Lower lobe of right lung (tissue), 2 donors: ENCODE data around the gene SMPDL3B. TPM values are rescaled to one million over a fixed set of nuclear protein-coding genes. Genes with fewer than 3 reads are reported as not detected.

Source experiments
- ATAC-seq, 2 donors: fragments of 200-7000 bp; cut with Tn5 transposase; one replicate each; pipeline ENCODE4 v1.9.1; 2020 to 2022; ENCODE audit warnings: mild to moderate bottlenecking in 2 of 2, moderate library complexity in 2 of 2
- DNase-seq: peaks from one replicate; pipeline ENCODE4 v3.0.0-alpha.2; 2020
- H3K27ac ChIP-seq: fragments of 200-600 bp; one replicate; pipeline ENCODE4 v1.8.0; 2022
- H3K27me3 ChIP-seq: fragments of 200-600 bp; one replicate; pipeline ENCODE4 v1.8.0; 2022; ENCODE audit warnings: low read depth
- H3K36me3 ChIP-seq: fragments of 200-600 bp; one replicate; pipeline ENCODE4 v1.8.0; 2022; ENCODE audit warnings: mild to moderate bottlenecking
- H3K4me1 ChIP-seq: fragments of 200-600 bp; one replicate; pipeline ENCODE4 v1.8.0; 2022
- H3K4me3 ChIP-seq: fragments of 200-600 bp; one replicate; pipeline ENCODE4 v1.8.0; 2022; ENCODE audit warnings: mild to moderate bottlenecking
- H3K9me3 ChIP-seq: fragments of 200-600 bp; one replicate; pipeline ENCODE4 v1.8.0; 2022
- CTCF ChIP-seq: fragments of 200-600 bp; IDR thresholded peaks from one replicate; pipeline ENCODE4 v1.8.0; 2022; ENCODE audit warnings: antibody characterized with exemption, mild to moderate bottlenecking
- intact Hi-C: fragments of 100-400 bp; cut with DNase I; formaldehyde crosslinking; loops from one replicate; pipeline ENCODE4 v1.11.0; 2022
- total RNA-seq: library from RNA; stranded (reverse); fragmentation: NEBNext Ultra II Directional; extraction: Animal tissue kit (Norgen Biotek cat#: 25700); gene quantifications from one replicate; pipeline ENCODE4 v1.2.1, GENCODE V29; 2021
- donor health status: DM: no; HTN: yes; CAD: no; lungs with severe emphysema.

Gene SMPDL3B
- total RNA-seq, 1 donor from 2014 or later: 15.4 TPM

DNA sequence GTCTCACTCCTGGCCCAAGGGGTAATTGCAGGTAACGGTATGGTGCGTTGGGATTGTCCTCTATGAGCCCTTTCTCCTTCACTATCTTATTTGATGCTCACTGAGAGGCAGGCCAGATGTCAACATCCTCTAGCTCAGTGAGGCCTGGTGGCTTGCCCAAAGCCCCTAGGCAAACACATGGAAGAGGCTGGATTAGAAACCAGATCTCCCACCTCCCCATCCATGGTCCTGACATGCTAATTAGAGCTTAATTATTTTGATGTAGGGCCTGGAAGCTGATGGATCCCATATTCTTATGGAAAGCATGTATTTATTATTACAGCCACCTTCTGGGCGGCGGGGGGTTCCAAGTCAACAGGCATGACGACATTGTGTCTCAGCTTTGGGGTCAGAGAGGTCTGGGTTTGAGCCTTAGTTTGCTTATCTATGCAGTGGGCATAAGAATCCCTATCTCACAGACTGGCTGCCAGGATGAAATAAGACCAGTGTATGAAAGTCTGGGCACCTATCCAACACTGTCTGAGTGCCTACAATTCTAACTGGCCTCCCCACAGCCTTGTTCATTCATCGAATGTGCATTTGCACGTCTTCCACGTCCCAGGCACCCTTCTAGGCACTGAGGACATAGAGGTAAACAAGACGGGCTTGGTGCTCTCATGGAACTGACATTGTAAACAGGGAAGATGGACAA lies 6.2 kb downstream of the SMPDL3B start:
- Histone ChIP-seq H3K4me3 (no peak overlapping the region), H3K36me3 (no peaks in the 10 kb centered on the region), H3K9me3 (no peaks in the 10 kb centered on the region), H3K27me3 (no peaks in the 10 kb centered on the region), H3K4me1 (peaks cover 28% of the 10 kb centered on the region), H3K27ac (no peak overlapping the region)
- no peak for TF ChIP-seq CTCF
- ATAC-seq (no peak), DNase-seq (no peak)
- intact Hi-C loops: no loop called here

GRCh38 chr1:27941671-27942540 lies 7.1 kb downstream of the SMPDL3B start:
- no peak for TF ChIP-seq CTCF
- Histone ChIP-seq H3K4me1 (peaks cover 28% of the 10 kb centered on the region), H3K9me3 (no peaks in the 10 kb centered on the region), H3K27ac (peak overlapping the region; percentile 71), H3K27me3 (no peaks in the 10 kb centered on the region), H3K4me3 (no peak overlapping the region), H3K36me3 (no peaks in the 10 kb centered on the region)
- ATAC-seq: peak; percentile 30 to 61
- intact Hi-C loops: no loop called here
- DNase-seq: no peak

- no peak overlapping the region for H3K4me3 ChIP-seq
- no peak overlapping the region for H3K27ac ChIP-seq
- TF ChIP-seq CTCF: no peak
- no peaks in the 10 kb centered on the region for H3K36me3 ChIP-seq
- H3K9me3 ChIP-seq: no peaks in the 10 kb centered on the region
- no peaks in the 10 kb centered on the region for H3K27me3 ChIP-seq
- DNase-seq (no peak), ATAC-seq (no peak)
- peaks cover 26% of the 10 kb centered on the region for H3K4me1 ChIP-seq
- intact Hi-C loops: no loop called here
Measured at GRCh38 chr1:27945020-27945419, 10.2 kb downstream of the SMPDL3B start.

- DNase-seq: no peak
- TF ChIP-seq CTCF: no peak
- H3K27me3 ChIP-seq: no peaks in the 10 kb centered on the region
- intact Hi-C loops: no loop called here
- no peaks in the 10 kb centered on the region for H3K36me3 ChIP-seq
- H3K4me3 ChIP-seq: no peak overlapping the region
- ATAC-seq: no peak
- H3K4me1 ChIP-seq: no peaks in the 10 kb centered on the region
- no peaks in the 10 kb centered on the region for H3K9me3 ChIP-seq
- H3K27ac ChIP-seq: no peak overlapping the region
Measured at GRCh38 chr1:27949027-27949426, 14.2 kb downstream of the SMPDL3B start.

- no peak for DNase-seq
- no peaks in the 10 kb centered on the region for H3K27me3 ChIP-seq
- H3K4me3 ChIP-seq: no peak overlapping the region
- ATAC-seq: no peak
- no peaks in the 10 kb centered on the region for H3K36me3 ChIP-seq
- no peaks in the 10 kb centered on the region for H3K4me1 ChIP-seq
- H3K9me3 ChIP-seq: no peaks in the 10 kb centered on the region
- no peak for TF ChIP-seq CTCF
- intact Hi-C loops: no loop called here
- H3K27ac ChIP-seq: no peak overlapping the region
Measured at GRCh38 chr1:27951396-27951795, 16.6 kb downstream of the SMPDL3B start.
